ENCODE measurements around the gene PRR33.

PRR33 gene

GRCh38 chr11:1866776-1867175 is 24.9 kb downstream of the PRR33 start:
- no peak overlapping the region for H3K4me3 ChIP-seq (ENCODE audit: low read length)
- WGBS (ENCODE audit: insufficient coverage, insufficient read length): no CpG with 5 or more reads among the region's 15 CpGs
- no peaks in the 10 kb centered on the region for H3K9me3 ChIP-seq (ENCODE audit: control insufficient read depth, insufficient read depth, low read length)
- H3K27me3 ChIP-seq (ENCODE audit: control insufficient read depth, insufficient read depth, low read length): no peaks in the 10 kb centered on the region
- no peak for DNase-seq (ENCODE audit: low read depth, low spot score)
- H3K4me1 ChIP-seq (ENCODE audit: control insufficient read depth, insufficient read depth, low read length): peaks cover 7% of the 10 kb centered on the region
- 0 out of 2 replicates have a peak, but pooled peaks cover 3% of the 10 kb centered on the region for H3K36me3 ChIP-seq (ENCODE audit: control insufficient read depth, insufficient read depth, low read length)
- no peak overlapping the region for H3K27ac ChIP-seq (ENCODE audit: low read length)

GRCh38 chr11:1866226-1866625 is 25.5 kb downstream of the PRR33 start:
- no peaks in the 10 kb centered on the region for H3K27me3 ChIP-seq (ENCODE audit: control insufficient read depth, insufficient read depth, low read length)
- no peak overlapping the region for H3K4me3 ChIP-seq (ENCODE audit: low read length)
- WGBS (ENCODE audit: insufficient coverage, insufficient read length): no CpG with 5 or more reads among the region's 8 CpGs
- H3K27ac ChIP-seq (ENCODE audit: low read length): no peak overlapping the region
- DNase-seq (ENCODE audit: low read depth, low spot score): no peak
- no peaks in the 10 kb centered on the region for H3K9me3 ChIP-seq (ENCODE audit: control insufficient read depth, insufficient read depth, low read length)
- 0 out of 2 replicates have a peak, but pooled peaks cover 3% of the 10 kb centered on the region for H3K36me3 ChIP-seq (ENCODE audit: control insufficient read depth, insufficient read depth, low read length)
- H3K4me1 ChIP-seq (ENCODE audit: control insufficient read depth, insufficient read depth, low read length): peaks cover 7% of the 10 kb centered on the region

- Histone ChIP-seq H3K27ac (ENCODE audit: low read length) (no peak overlapping the region), H3K9me3 (ENCODE audit: control insufficient read depth, insufficient read depth, low read length) (no peaks in the 10 kb centered on the region), H3K4me3 (ENCODE audit: low read length) (no peak overlapping the region), H3K27me3 (ENCODE audit: control insufficient read depth, insufficient read depth, low read length) (no peaks in the 10 kb centered on the region), H3K4me1 (ENCODE audit: control insufficient read depth, insufficient read depth, low read length) (peaks cover 7% of the 10 kb centered on the region), H3K36me3 (ENCODE audit: control insufficient read depth, insufficient read depth, low read length) (0 out of 2 replicates have a peak, but pooled peaks cover 3% of the 10 kb centered on the region)
- WGBS (ENCODE audit: insufficient coverage, insufficient read length): no CpG with 5 or more reads among the region's 30 CpGs
- DNase-seq (ENCODE audit: low read depth, low spot score): no peak
These were observed 26.6 kb downstream of the PRR33 start for GRCh38 chr11:1864831-1865665.

- no peaks in the 10 kb centered on the region for H3K27me3 ChIP-seq (ENCODE audit: control insufficient read depth, insufficient read depth, low read length)
- 0 out of 2 replicates have a peak, but pooled peaks cover 3% of the 10 kb centered on the region for H3K36me3 ChIP-seq (ENCODE audit: control insufficient read depth, insufficient read depth, low read length)
- H3K4me3 ChIP-seq (ENCODE audit: low read length): no peak overlapping the region
- H3K27ac ChIP-seq (ENCODE audit: low read length): no peak overlapping the region
- H3K9me3 ChIP-seq (ENCODE audit: control insufficient read depth, insufficient read depth, low read length): no peaks in the 10 kb centered on the region
- no peak for DNase-seq (ENCODE audit: low read depth, low spot score)
- peaks cover 7% of the 10 kb centered on the region for H3K4me1 ChIP-seq (ENCODE audit: control insufficient read depth, insufficient read depth, low read length)
- WGBS (ENCODE audit: insufficient coverage, insufficient read length): no CpG with 5 or more reads among the region's 18 CpGs
These were observed 27.5 kb downstream of the PRR33 start for GRCh38 chr11:1864231-1864630.

GRCh38 chr11:1863352-1864216 is 28.1 kb downstream of the PRR33 start:
- no peaks in the 10 kb centered on the region for H3K27me3 ChIP-seq (ENCODE audit: control insufficient read depth, insufficient read depth, low read length)
- H3K27ac ChIP-seq (ENCODE audit: low read length): no peak overlapping the region
- H3K9me3 ChIP-seq (ENCODE audit: control insufficient read depth, insufficient read depth, low read length): no peaks in the 10 kb centered on the region
- no peak for DNase-seq (ENCODE audit: low read depth, low spot score)
- H3K4me1 ChIP-seq (ENCODE audit: control insufficient read depth, insufficient read depth, low read length): peaks cover 7% of the 10 kb centered on the region
- no peak overlapping the region for H3K4me3 ChIP-seq (ENCODE audit: low read length)
- 0 out of 2 replicates have a peak, but pooled peaks cover 3% of the 10 kb centered on the region for H3K36me3 ChIP-seq (ENCODE audit: control insufficient read depth, insufficient read depth, low read length)
- no CpG with 5 or more reads among the region's 27 CpGs for WGBS (ENCODE audit: insufficient coverage, insufficient read length)

GRCh38 chr11:1862588-1863351 is 28.9 kb downstream of the PRR33 start:
- WGBS (ENCODE audit: insufficient coverage, insufficient read length): no CpG with 5 or more reads among the region's 14 CpGs
- H3K4me3 ChIP-seq (ENCODE audit: low read length): no peak overlapping the region
- 0 out of 2 replicates have a peak, but pooled peaks cover 3% of the 10 kb centered on the region for H3K36me3 ChIP-seq (ENCODE audit: control insufficient read depth, insufficient read depth, low read length)
- no peak for DNase-seq (ENCODE audit: low read depth, low spot score)
- H3K9me3 ChIP-seq (ENCODE audit: control insufficient read depth, insufficient read depth, low read length): no peaks in the 10 kb centered on the region
- H3K27ac ChIP-seq (ENCODE audit: low read length): no peak overlapping the region
- peaks cover 7% of the 10 kb centered on the region for H3K4me1 ChIP-seq (ENCODE audit: control insufficient read depth, insufficient read depth, low read length)
- H3K27me3 ChIP-seq (ENCODE audit: control insufficient read depth, insufficient read depth, low read length): no peaks in the 10 kb centered on the region

- H3K9me3 ChIP-seq (ENCODE audit: control insufficient read depth, insufficient read depth, low read length): no peaks in the 10 kb centered on the region
- WGBS (ENCODE audit: insufficient coverage, insufficient read length): no CpG with 5 or more reads among the region's 4 CpGs
- H3K4me3 ChIP-seq (ENCODE audit: low read length): no peak overlapping the region
- no peak for DNase-seq (ENCODE audit: low read depth, low spot score)
- 0 out of 2 replicates have a peak, but pooled peaks cover 3% of the 10 kb centered on the region for H3K36me3 ChIP-seq (ENCODE audit: control insufficient read depth, insufficient read depth, low read length)
- H3K27ac ChIP-seq (ENCODE audit: low read length): no peak overlapping the region
- peaks cover 7% of the 10 kb centered on the region for H3K4me1 ChIP-seq (ENCODE audit: control insufficient read depth, insufficient read depth, low read length)
- H3K27me3 ChIP-seq (ENCODE audit: control insufficient read depth, insufficient read depth, low read length): no peaks in the 10 kb centered on the region
These were observed 30.0 kb downstream of the PRR33 start for GRCh38 chr11:1861435-1862411.

- Histone ChIP-seq H3K4me3 (ENCODE audit: low read length) (no peak overlapping the region), H3K9me3 (ENCODE audit: control insufficient read depth, insufficient read depth, low read length) (no peaks in the 10 kb centered on the region), H3K27me3 (ENCODE audit: control insufficient read depth, insufficient read depth, low read length) (no peaks in the 10 kb centered on the region), H3K36me3 (ENCODE audit: control insufficient read depth, insufficient read depth, low read length) (0 out of 2 replicates have a peak, but pooled peaks cover 3% of the 10 kb centered on the region), H3K4me1 (ENCODE audit: control insufficient read depth, insufficient read depth, low read length) (peaks cover 7% of the 10 kb centered on the region), H3K27ac (ENCODE audit: low read length) (no peak overlapping the region)
- DNase-seq (ENCODE audit: low read depth, low spot score): no peak
- WGBS (ENCODE audit: insufficient coverage, insufficient read length): no CpG with 5 or more reads among the region's 1 CpG
These were observed 31.6 kb downstream of the PRR33 start for GRCh38 chr11:1860108-1860507.

GRCh38 chr11:1859004-1859403 is 32.7 kb downstream of the PRR33 start:
- H3K9me3 ChIP-seq (ENCODE audit: control insufficient read depth, insufficient read depth, low read length): no peaks in the 10 kb centered on the region
- H3K36me3 ChIP-seq (ENCODE audit: control insufficient read depth, insufficient read depth, low read length): 0 out of 2 replicates have a peak, but pooled peaks cover 3% of the 10 kb centered on the region
- no peak for DNase-seq (ENCODE audit: low read depth, low spot score)
- WGBS (ENCODE audit: insufficient coverage, insufficient read length): no CpG with 5 or more reads among the region's 4 CpGs
- H3K4me1 ChIP-seq (ENCODE audit: control insufficient read depth, insufficient read depth, low read length): peaks cover 7% of the 10 kb centered on the region
- no peak overlapping the region for H3K4me3 ChIP-seq (ENCODE audit: low read length)
- H3K27ac ChIP-seq (ENCODE audit: low read length): no peak overlapping the region
- H3K27me3 ChIP-seq (ENCODE audit: control insufficient read depth, insufficient read depth, low read length): no peaks in the 10 kb centered on the region
